HG03565 (cell line): ENCODE data around the gene EXOC3.

Source experiments
- ATAC-seq: cut with Tn5 transposase; IDR thresholded peaks from one replicate; pipeline ENCODE4 v1.9.1; 2021; ENCODE audit warnings: mild to moderate bottlenecking, moderate library complexity; ENCODE audit not compliant: unreplicated experiment

The EXOC3 gene

DNA sequence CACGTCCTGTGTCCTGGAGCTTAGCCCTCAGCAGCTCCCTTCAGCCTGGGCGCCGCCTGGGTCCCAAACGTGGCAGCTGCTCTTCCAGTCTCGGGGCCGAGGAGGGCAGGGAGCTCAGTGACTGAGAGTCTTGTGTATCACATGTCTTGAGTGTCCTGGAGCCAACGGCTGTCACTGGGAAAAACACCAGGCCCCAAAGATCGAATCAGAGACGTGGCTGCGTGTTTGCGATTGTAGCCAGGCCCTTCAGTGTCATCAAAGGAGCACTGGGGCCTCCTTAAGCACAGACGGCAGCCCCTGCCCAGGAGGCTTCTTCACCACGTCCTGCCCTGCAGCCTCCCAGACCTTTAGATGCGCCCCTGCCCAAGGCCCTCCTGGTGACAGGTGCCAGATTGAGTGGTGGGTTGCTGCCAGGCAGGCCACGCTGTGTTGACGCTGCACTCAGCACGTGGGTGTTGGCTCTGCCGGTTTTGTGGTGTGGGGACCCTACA, 5.7 kb upstream of the EXOC3 start:
- ATAC-seq = no peak

DNA sequence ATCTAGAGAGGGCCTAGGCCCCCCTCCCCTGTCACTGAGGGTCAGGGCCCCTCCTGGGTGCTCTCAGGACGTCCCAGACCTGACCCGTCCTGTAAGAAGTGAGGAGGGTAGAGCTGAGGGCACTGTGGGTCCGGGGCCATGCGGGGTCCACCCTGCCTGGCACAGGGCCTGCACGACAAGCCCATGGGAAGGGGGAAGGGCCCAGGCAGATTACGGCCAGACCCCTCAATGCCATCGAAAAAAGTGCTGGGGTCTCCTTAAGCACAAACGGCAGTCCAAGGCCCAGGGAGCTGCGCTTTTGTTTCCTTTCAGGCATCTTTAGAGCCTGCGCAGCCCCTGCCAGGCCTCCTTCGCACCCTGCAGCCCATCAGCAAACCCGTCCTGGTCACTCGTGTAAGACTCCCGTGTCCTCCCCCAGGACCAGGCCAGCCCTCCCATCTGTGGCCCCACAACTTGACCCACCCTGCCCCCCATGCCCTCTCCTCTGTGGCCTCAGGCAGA, 4.4 kb upstream of the EXOC3 start:
- no peak for ATAC-seq

- no peak for ATAC-seq
These were observed 3.8 kb upstream of the EXOC3 start for GRCh38 chr5:439181-439580.

- no peak for ATAC-seq
These were observed 3.3 kb upstream of the EXOC3 start for GRCh38 chr5:439636-440035.

- no peak for ATAC-seq
These were observed 2.4 kb upstream of the EXOC3 start for GRCh38 chr5:440401-441201.

DNA sequence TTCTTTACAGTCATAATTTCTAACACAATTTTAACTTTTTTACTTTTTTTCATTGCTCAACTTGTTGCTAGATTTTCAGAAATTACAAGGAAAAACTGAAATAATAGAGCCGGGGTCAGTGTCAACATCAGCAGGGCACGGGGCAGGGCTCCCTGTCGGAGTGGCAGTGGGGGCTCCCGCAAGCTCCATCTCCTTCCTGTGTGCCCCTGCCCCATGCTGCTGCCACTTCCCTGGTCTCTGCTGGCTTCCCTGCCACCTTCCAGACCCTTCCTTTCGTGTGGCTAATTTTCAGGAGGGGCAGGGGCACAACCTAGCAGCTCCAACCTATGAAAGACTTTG, 1.0 kb upstream of the EXOC3 start:
- ATAC-seq = no peak

- ATAC-seq = no peak
These were observed 519 bp downstream of the EXOC3 start for GRCh38 chr5:443239-444151.

- ATAC-seq = no peak
These were observed 1.2 kb downstream of the EXOC3 start for GRCh38 chr5:444226-444625.

GRCh38 chr5:445591-445990, 2.6 kb downstream of the EXOC3 start:
- no peak for ATAC-seq

- ATAC-seq = no peak
These were observed 3.3 kb downstream of the EXOC3 start for GRCh38 chr5:446066-446882.

DNA sequence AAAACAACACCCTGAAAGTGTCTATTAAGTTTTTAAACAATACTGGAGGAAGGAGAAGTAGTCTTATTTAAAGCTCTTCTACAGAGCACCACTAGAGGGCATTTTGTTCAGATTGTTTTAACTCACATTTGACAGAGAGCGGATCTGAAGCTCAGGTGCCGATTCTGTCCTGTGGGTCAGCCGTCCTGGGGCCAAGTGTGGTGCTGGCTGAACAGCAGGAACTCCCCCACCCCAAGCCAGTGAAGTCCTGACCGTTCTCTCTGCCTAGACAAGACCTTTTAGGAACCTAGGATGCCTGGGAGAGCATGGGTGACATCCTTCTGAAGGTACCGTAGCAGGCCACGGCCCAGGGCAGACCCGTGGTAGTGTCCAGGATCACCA, 3.9 kb downstream of the EXOC3 start:
- no peak for ATAC-seq

GRCh38 chr5:447501-447900, 4.5 kb downstream of the EXOC3 start:
- no peak for ATAC-seq

DNA sequence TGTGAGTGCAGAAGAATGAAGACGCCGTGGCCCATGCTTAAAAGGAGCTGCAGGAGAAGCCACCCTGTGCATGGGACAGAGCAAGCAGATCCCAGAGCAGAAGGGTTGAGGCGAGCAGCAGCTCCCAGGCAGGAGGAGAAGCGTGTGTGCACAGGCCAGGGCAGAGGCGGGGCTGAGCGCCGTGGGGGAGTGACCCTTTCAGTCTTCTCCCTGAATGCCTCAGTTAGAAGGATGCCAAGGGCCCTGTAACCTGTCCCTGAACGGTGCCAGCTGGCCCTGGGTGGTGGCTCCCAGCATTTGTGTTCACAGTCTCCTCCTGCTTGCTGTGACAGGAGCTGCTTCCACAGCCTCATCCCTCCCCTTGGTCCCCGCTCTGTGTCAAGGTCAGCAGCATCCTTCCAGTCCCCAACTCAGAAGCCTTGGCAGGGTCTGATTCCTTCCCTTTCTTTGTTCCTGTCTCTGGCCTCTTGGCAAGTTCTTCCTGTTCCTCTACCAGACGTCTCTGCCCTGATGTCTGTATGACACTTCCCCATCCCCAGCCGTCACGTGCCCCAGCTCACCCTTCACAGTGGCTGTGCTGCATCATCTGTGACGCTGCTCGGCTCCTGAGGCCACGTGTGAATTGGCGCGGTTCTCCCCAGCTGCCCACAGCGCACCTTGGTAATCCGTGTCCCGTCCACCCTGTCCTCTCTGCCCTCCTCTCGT, 5.2 kb downstream of the EXOC3 start:
- no peak for ATAC-seq

GRCh38 chr5:448766-449090, 5.8 kb downstream of the EXOC3 start:
- ATAC-seq = no peak

DNA sequence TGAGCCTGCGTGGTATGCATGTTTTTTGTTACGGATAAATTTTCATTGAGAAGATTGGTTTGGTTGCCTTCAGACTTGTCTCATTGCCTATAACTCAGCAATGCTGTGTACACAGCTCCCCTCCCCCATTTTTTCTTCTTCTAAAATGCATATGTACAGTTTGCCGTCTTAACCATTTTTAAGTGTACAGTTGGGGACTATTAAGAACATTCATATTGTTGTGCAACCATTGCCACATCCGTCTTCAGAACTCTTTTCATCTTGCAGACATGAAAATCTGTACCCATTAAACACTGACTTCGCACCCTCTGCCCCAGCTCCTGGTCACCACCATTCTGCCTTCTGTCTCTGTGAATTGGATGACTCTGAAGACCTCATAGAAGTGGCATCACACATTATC, 6.2 kb downstream of the EXOC3 start:
- ATAC-seq = no peak

DNA sequence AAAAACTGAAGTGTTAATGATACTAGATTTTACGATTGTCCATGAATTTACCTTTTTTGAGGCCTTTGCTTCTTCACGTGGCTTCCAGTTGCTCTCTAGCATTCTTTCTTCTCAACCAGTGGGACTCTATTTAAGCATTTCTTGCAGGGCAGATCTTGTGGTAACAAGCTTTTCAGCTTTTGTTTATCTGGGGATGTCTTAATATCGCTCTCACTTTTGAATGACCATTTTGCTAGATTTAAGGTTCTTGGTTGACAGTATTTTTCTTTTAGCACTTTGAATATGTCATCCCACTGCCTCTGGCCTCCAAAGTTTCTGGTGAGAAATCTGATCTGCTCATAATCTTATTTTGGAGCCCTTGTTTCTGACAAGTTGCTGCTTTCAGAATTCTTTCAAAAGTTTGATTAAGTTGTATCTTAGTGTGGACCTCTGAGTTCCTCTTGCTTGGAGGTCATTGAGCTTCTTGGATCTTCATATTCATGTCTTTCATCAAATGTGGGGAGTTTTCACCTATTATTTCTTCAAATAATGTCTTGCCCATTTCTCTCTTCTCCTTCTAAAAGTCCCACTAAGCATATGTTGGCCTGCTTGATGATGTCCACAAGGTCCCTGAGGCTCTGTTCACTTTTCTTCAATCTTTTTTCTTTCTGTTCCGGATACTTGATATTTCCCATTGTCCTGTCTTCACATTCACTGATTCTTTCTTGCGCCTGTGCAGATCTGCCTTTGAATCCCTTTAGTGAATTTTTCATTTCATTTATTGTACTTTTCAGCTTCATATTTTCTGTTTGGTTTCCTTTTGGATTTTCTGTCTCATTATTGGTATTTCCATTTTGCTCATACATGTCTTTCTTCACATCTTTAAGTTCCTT, 8.8 kb downstream of the EXOC3 start:
- no peak for ATAC-seq

DNA sequence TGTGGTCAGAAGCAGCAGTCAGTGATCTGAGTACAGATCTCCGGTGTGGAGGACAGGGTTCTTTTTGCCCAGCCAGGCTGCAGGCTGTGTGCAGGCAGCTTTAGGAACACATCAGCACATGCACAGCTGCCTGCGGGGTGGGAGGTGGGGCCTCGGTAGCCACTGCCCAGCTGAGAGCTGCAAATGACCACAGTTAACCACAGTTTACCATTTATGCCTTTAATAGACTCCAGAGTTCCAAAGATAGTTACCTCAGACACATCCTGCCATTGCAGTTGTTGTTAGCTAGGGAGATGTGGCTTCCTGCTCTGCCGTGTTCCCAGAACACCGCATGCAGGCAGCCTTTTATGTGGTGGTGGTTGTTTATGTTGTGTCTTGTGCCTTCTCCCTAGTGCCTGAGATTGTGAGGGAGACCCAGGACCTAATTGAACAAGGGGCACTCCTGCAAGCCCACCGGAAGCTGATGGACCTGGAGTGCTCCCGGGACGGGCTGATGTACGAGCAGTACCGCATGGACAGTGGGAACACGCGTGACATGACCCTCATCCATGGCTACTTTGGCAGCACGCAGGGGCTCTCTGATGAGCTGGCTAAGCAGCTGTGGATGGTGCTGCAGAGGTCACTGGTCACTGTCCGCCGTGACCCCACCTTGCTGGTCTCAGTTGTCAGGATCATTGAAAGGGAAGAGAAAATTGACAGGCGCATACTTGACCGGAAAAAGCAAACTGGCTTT, 10.2 kb downstream of the EXOC3 start:
- ATAC-seq = no peak

GRCh38 chr5:453725-454481, 10.9 kb downstream of the EXOC3 start:
- no peak for ATAC-seq
